ACHN (cell line): ENCODE data around the gene PITPNM3.
A peak's percentile ranks its signal among the peaks of the same experiment; 100 is the strongest.

Experiments
- DNase-seq: peaks from one replicate; pipeline ENCODE4 v3.0.0-alpha.2; 2015
- in situ Hi-C: cut with HindIII; loops from 2 replicates; pipeline ENCODE4 v1.10.0; 2017; ENCODE audit warnings: low sequenced_read_pairs, low pct_ligation_motif_present, low pct_unique_long_range_greater_than_20kb

PITPNM3 gene

DNA sequence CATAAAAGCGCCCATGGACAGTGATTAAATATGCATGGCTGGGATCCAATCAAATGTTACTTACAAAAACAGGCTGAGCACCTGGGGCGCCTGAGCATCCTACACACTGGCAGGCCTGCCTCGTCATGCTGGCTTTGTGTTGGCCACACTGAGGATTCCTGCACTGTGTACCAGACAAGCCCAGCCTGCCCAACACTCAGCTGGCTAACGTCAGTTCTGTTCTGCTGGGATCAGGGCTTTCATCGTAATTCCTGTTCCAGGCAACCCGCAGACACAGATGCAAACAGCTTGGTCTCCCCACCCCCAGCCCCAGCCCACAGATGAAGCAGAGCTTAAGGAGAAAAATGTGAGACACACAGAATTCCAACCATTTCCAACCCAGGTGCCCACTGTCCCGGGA, 81.4 kb downstream of the PITPNM3 start:
- in situ Hi-C loops, result no loop called here
- DNase-seq, result no peak

DNA sequence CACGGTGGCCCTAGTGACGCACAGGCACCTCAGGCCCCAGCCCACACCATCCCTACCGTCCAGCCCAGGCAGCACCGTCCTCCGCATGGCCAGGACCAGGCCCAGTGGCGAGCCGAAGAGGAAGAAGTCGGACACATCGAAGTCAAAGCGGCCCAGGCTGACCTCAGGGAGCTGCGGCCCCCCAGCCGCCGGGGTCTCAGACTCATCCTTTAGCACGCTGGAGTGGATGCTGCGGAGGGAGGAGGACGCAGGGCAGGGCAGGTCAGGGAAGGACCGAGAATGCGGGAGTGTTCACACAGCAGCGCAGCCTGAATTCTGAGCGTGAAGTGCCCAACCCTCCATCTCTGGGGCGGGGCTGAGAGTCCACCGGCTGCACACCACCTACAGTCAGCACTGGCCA, 82.0 kb downstream of the PITPNM3 start:
- DNase-seq, result no peak
- in situ Hi-C loops, result no loop called here

DNA sequence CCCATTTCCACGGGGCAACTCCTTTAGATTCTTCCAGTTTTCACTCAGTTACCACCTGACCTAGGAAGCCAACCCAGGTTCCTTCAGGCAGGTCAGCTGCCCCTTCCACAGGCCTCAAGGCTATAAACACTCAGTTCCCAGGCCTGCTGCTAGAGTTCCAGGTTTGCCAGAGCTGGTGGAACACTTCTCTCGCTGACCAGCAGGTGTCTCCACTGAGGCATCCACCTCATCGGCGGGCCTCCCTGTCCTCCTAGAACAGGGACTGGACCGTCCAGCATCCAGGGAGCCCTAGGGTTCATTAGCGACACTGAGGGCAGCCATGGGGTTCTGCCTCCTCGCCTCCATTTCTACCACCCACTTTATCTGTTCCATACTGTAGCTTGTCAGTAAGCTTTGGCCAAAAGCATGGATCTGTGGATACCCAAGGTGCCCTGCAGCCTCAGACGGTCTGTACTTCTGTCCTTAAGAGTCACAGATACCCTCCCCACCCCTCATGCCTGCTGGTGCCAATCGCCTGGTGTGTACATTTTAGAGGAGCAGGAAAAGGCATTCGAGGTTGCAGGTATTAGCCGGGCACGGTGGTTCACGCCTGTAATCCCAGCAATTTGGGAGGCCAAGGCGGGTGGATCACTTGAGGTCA, 83.1 kb downstream of the PITPNM3 start:
- in situ Hi-C loops, result no loop called here

DNA sequence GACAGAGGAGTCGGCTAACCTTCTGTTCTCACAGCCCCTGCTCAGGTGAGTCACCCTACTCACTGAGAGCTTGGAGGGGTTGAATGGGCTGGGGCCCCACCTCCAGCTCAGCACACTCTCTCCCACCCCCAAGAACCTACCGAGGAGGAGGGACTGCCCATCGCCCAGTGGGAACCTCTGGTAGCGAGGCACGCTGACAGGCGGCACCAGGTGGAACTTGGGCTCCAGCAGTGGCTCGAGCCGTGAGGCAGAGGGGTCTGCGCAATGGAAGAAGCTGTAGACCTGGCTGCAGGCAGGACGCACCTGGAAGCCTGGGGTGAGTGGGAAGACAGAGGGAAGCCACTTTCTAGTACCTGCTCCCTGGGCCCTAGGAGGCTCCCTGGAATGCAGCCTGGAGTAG, 83.8 kb downstream of the PITPNM3 start:
- DNase-seq, result no peak
- in situ Hi-C loops, result no loop called here

More for the DNA sequence above, 83.1 kb downstream of the PITPNM3 start:
- peak; percentile 80 for DNase-seq

DNA sequence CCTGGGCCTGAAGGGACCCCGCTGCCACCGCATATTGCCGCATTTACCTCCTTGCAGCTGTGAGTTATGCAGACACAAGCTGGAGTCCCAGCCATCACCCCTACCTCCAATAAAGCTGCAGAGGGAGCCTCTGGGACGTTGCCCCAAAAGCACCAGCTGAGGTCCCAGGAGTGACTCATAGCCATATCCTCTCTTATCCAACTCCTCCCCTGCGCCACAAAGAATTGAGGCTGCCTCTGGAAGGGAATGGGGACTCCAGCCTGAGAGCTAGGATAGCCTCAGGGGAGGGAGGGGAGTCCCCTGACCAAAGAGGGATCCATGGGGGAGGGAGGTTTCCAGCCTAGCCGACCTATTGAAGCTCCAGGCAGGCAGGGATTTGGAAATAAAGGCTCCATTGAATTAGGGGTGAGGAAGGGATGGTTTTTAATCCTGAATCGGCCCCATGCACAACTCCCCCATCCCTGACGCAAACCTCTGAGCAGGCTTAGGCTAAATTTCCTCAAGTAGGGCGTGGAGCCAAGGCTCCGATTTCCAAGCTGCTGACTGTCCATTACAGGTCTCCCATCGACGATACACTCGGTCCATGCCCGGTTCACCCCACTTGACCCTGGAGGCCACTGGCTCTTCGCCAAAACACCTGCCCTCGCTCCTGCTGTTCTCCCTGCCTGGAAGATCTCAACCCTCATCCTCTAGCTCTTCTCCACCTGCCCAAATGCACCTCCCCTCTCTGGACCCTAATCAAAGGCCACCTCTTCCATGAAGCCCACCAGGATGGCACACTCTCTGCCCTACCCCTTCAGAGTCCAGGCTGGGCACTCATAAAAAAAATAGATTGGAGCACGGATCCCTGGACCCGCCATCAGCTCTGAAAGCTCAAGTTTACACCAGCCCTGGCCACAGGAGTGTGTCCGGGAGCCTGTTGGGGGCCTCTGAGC, 84.6 kb downstream of the PITPNM3 start:
- peak; percentile 89 for DNase-seq
- in situ Hi-C loops, result no loop called here

DNA sequence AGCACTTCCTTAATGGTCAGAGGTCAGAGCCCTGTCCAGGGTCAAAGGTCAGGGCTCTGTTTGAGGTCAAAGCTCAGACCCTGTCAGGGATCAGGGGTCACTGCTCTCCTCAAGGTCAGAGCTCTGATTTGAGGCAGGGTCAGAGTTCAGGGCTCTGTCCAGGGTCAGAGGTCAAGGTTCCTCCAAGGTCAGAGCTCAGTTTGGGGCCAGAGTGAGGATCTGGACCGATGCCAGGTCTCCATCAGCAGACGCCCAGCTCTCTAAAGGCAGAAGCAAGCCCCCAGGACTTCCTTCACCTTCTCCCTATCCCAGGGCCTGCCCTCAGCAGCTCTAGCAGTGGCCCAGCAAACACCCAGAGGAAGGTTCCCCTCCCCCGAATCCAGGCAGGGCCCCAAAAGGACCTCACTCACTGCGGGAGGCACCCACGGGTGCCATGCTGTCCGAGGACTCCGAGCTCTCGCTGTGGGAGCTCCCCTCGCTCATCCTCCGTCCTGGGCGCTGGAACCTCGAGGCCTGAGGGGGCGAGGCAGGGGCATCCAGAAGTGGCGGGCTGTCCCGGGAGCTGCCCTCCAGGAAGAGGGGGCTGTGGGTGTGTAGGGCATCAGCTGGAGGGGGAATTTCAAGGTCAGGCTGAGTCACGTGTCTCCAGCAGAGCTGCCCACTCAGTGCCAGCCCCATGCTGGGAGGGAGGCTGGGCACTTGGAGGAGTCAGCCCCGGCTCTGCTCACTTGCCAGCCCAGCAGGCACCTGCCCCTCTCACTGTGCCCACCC, 85.4 kb downstream of the PITPNM3 start:
- in situ Hi-C loops, result no loop called here
- peak; percentile 15 for DNase-seq

DNA sequence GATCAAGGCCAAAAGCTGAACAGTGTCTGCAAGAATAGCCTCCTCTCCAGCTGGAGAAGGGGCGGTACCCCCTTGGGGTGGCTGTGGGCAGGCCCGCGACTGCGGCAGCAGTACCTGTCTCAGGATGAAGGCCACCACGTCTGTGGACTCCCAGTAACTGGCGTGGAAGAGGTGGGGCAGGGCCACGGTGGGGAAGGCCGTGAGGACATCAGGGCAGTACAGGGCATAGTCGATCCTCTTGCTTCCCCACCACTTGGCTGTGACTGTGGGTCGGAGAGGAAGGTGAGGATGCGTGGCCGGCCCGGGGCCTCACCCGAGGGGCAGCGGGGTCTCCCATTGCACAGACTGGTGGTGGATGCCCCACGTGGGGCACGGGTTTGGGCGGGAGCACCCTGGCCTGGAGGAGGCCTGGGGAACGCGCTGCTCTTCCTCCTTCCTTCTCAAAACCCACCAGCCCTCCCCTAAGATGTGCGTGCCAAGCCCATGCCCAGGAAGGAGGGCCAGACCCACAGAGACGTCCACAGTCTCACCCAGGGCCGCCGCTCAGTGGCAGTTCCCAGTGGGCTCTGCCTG, 86.1 kb downstream of the PITPNM3 start:
- no peak for DNase-seq
- in situ Hi-C loops, result no loop called here

DNA sequence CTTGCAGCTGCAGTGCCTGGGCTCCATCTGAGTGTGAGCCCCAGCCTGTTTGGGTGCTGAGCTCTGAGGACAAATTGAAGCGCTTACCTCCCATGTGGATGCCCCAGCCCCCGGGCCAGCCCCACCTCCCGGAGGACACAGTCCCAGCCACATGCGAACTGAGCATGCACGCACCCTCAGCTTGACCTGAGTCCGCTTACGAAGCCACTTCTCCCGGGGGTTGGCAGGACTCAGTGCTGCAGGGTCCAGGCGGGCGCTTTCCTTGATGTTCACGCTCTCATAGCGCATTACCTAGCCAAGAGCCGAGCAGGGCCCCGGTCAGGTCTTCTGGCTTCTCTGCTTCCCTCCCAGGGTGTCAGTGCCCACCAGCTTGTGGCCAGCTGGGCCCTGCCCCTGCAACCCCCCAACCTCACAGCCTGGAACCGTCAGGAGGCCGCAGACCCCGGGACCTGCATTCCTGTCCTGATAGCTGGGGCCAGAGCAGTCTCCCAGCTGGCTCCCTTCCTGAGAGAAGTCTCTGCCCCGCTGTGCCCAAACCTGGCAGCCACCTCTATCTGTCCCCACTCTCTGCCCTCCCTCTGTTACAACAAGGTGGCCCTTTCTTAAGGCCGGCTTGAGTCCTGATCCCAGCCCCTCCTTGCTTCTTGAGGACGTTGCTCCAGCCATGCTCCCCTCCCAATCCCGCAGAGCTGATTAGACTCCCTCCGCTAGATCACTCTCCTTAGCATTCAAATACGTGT, 88.1 kb downstream of the PITPNM3 start:
- in situ Hi-C loops, result no loop called here
- DNase-seq, result no peak

DNA sequence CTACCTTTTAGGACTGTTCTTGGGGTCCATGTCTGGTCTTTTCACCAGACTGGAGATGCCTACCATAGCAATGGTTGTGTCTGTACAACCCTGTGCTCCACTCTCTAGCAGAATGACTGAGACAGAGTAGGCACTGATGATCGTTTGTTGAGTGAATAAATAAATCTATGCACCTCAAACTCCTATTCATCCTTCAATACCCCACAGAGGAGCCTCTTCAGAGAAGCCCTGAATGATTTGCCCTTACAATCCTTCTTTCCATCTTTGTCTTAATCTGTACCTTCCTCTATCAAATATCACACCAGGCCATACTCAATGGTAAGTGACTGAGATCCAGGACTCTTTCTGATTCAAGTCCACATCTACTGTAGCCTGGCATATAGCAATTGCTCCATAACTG, 88.8 kb downstream of the PITPNM3 start:
- DNase-seq, result no peak
- in situ Hi-C loops, result no loop called here

DNA sequence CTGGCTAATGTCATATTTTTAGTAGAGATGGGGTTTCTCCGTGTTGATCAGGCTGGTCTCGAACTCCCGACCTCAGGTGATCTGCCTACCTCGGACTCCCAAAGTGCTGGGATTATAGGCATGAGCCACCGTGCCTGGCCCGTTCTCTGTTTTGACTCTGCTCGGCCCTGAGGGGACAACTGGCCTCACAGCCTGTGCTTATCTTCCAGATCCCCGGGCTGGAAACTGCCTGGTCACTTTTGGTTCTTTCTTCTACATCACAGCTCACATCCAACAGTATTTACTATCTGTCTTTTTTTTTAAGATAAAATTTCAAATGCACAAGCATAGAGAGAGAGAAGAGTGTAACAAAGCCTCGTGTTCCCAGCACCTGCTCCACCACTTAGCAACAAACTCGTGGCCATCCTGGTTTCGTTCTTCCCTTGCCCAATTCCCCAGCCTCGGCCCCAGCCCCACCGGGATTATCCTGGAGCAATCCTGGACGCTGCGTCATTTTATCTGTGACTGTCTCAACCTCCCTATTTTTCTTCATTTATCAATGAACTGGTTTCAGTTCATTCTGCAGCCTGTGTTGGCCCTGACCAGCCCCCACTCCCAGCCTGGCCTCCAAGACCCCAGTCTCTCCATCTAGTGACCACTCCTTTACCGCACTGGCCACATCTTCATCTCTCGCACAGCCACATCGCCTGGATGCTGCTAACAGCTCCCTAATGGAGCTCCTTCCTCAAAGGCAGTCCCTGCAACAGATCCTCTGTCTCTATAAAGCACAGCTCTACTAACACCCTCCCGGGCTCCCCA, 91.0 kb downstream of the PITPNM3 start:
- no peak for DNase-seq
- in situ Hi-C loops, result no loop called here

DNA sequence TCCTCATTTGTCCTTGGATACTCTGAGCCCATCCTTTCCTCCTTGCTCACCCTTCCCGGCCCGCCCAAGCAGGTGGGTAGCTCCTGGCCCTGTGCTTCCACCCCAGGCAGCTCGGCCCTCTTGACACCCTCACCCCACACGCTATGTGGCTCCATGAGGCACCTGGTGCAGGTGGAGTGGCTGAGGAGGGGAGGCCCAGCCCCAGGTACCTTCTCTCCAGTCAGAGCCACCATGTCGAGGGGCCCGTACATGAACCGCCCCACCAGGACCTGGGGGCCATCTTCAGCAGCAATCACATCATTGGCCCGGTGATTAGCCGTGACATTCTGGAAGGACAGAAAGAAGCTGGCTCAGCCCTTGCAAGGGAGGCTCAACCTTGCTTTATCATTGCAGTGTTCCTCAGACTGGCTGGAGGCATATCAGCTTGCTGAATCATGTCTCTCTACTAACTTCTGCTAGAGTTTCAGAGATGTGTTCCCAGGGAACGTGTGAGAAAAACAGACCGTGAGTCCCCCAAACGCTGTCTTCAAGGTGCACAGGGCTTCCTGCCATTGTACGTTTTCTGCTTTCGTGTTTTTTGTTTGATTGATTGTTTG, 91.8 kb downstream of the PITPNM3 start:
- in situ Hi-C loops, result no loop called here
- DNase-seq, result no peak

DNA sequence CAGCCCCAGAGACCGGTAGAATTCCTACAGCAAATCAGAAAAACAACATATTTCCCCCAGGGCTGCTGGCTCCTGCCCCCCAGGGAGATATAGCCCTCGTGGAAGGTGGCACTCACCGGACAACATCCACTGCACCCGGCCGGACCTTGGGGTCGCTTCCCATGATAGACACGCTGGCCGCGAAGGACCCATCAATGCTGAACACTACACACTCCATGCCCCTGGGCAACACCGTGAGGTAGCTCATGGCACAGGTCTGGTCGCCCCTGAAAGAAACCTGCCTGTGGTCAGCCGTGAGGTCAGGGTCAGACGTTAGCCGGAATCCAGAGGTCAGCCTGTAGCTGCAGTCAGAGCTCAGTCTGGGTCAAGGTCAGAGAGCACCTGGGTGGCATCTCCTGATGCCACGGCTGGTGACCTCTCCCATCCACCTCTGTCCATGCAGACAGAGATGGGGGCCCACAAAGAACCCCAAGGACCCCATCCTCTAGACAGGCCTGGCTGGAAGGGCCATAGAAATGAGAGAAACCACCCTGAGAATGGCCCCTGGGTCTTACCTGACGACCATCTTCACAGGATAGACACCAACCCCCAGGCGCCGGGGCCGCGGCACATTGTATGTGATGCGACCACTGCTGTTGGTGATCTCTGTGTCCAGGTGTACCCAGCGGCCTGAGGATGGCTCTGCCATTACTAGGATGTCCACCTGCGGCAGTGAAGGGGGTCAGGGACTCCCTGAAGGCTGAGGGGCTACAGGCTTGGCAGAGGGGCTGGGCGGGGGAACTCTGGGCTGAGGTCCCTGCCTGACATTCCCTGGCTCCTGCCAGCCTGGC, 92.5 kb downstream of the PITPNM3 start:
- no peak for DNase-seq
- in situ Hi-C loops, result no loop called here

DNA sequence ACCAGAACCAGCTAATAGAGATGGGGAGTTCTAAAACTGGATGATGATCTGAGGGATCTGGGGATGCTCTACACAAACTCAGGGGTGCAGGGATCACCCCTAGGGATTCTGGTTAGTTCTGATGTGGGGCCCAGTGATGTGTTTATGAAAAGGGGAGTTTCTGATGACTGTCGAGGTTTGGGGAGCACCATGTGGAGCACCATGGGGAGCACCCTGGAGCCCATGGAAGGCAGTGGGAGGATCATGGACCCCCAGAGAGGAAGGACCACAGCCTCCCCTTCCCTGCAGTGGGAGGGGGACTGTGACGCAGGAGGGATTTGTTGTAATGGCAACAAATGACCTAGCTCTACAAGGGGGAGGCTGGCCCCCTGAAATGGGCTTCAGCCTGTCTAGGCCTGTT, 93.7 kb downstream of the PITPNM3 start:
- no peak for DNase-seq
- in situ Hi-C loops, result no loop called here

DNA sequence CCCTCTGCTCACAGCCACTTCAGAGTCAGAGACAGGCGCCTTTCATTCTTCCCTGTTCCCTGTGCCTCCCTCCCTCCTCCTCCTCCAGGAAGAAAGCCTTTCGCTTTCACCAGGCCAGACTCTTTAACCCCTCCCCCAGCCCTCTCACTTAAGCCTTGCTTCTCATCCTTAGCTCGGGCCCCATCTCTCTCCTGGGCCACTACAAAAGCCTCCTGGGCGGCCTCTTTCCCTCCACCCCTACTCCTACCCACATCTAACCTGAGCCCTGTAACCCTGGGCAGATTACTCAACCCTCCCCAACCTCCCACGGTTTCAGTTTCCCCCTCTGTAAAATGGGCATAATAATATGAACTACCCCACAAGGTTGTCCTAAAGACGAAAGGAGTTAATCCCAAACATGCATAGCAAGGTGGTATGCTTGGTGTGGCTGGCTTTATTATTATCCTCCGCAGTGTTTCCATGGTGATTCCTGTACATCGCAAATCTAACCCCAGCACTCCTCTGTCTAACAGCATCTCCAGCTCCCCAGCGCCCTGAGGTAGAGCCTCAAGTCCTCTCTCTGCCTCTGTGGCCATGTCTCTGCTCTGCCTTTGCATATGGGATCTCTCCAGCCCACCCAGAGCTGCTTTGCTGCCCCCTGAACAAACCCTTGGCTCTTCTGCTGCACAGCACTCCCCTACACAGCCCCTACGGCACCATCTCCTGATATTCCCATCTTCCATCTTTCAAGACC, 94.4 kb downstream of the PITPNM3 start:
- no peak for DNase-seq
- in situ Hi-C loops, result no loop called here

DNA sequence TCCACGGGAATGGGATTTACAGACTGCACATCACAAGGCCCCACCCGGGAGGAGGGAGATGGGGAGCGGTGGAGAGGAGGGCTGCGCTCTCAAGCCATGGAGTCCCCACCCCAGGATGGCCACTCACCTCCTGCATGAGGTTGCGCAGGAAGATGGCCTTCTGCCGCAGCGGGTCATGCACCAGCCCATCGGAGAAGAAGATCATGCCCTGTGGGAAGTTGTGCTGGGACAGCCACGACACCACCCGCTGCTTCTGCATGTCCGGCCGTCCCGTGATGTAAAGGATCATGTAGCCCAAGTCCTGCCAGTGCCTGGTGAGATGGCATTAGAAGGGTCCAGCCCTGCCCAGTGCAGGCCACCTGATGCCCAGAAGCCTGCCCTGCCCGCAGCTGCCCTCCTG, 95.1 kb downstream of the PITPNM3 start:
- no peak for DNase-seq
- in situ Hi-C loops, result no loop called here
